GM18511 (cell line): Measurements from ENCODE around the gene LUC7L3.
"Not testable (repeated sequence)": the region's sequence is repeated elsewhere in the genome, so short reads cannot be mapped to it uniquely, and the experiment has no call there.

Source experiments
- ATAC-seq: cut with Tn5 transposase; IDR thresholded peaks from one replicate; pipeline ENCODE4 v1.9.1; 2021; ENCODE audit warnings: mild to moderate bottlenecking, moderate library complexity; ENCODE audit not compliant: unreplicated experiment

LUC7L3 gene, protein sequence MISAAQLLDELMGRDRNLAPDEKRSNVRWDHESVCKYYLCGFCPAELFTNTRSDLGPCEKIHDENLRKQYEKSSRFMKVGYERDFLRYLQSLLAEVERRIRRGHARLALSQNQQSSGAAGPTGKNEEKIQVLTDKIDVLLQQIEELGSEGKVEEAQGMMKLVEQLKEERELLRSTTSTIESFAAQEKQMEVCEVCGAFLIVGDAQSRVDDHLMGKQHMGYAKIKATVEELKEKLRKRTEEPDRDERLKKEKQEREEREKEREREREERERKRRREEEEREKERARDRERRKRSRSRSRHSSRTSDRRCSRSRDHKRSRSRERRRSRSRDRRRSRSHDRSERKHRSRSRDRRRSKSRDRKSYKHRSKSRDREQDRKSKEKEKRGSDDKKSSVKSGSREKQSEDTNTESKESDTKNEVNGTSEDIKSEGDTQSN

DNA sequence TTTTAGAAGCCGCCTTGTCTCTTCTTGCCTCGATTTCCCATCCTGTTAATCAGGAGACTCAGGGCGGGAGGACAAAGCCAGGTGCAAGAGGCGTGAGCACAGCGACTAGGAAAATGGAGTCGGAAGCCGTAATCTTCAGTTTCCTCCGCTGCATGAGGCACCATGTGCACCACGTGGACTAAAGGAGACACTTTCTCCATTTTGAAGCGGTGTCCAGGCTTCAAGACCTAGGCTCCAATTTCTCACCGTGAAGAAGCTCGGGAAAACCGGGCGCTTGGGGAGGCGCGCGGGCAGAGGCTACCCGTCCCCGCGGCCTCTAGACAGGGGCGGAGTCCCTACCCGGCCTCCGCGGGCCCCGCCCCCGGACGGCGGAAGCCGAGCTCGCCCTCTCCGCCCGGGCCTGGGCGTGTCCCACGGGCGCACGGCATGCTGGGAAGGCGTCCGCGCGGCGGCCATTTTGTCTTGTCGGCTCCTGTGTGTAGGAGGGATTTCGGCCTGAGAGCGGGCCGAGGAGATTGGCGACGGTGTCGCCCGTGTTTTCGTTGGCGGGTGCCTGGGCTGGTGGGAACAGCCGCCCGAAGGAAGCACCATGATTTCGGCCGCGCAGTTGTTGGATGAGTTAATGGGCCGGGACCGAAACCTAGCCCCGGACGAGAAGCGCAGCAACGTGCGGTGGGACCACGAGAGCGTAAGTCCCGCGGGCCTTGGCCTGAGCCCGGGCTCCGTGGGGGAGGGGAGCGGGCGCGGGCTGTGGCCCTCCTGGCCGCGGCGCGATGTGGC lies at the start of gene LUC7L3:
LUC7L3 (plus strand) TSS at position 460 of the 780 bp plus-strand sequence; CDS start at position 590, 130 bp downstream.
- peak; percentile 94 for ATAC-seq

DNA sequence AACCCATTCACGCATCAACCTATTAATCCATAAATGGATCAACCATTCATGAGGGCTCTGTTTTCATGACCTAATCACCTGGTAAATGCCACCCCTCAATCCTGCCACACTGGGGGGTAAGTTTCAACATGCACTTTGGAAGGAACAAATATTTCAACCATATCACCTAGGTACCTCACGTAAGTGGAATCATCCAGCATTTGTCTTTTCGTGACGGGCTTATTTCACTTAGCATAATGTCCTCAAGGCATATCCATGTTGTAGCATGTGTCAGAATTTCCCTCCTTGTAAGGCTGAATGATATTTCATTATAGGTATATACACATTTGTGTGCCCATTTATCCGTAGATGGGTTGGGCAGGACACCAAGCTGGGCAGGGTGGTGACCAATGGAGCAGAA lies 47.3 kb upstream of the LUC7L3 start:
- no peak for ATAC-seq

DNA sequence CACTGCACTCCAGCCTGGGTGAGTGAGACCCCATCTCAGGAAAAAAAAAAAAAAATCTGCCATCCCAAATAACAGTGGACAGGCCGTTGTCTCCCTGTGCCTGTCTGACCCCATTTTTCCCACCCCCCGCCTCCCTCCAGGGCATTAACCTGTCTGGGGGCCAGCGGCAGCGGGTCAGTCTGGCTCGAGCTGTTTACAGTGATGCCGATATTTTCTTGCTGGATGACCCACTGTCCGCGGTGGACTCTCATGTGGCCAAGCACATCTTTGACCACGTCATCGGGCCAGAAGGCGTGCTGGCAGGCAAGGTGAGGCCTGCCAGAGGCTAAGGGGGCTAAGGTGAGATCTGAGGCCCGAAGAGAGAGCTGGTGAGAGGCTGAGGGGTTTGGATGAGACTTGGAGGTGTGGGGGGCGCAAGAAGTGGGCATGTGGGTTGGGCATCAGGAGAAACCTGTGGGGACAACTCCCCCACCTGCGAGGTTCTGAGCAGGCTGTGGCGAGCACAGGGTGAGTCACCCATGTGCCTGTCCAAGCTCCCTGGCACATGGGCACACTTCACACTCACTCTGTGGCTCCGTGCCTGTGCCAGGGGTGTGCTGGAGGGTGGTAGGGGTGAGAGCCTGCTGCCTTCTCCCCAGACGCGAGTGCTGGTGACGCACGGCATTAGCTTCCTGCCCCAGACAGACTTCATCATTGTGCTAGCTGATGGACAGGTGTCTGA lies 46.4 kb upstream of the LUC7L3 start:
- ATAC-seq, result no peak

DNA sequence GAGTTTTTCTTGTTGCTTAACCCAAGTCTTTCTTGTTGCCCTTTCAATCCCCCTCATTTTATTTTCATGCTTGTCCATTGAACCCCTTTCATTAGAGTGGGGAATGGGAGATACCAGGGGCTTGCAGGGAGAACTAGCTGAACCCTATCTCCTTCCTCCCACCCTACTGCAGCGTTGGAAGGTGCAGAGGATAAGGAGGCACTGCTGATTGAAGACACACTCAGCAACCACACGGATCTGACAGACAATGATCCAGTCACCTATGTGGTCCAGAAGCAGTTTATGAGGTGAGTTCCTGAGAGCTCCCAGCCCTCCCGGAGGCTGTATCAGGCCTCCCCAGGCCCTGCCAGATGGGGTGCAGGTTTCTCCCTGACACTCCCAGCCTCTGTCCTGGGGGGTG lies 44.2 kb upstream of the LUC7L3 start:
- ATAC-seq, result no peak

DNA sequence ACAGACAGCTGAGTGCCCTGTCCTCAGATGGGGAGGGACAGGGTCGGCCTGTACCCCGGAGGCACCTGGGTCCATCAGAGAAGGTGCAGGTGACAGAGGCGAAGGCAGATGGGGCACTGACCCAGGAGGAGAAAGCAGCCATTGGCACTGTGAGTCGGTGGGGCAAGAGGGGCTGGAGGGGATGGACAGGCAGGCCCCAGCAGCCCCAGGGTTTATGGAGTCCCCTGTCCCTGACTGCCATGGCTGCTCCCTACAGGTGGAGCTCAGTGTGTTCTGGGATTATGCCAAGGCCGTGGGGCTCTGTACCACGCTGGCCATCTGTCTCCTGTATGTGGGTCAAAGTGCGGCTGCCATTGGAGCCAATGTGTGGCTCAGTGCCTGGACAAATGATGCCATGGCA lies 43.8 kb upstream of the LUC7L3 start:
- ATAC-seq, result no peak

DNA sequence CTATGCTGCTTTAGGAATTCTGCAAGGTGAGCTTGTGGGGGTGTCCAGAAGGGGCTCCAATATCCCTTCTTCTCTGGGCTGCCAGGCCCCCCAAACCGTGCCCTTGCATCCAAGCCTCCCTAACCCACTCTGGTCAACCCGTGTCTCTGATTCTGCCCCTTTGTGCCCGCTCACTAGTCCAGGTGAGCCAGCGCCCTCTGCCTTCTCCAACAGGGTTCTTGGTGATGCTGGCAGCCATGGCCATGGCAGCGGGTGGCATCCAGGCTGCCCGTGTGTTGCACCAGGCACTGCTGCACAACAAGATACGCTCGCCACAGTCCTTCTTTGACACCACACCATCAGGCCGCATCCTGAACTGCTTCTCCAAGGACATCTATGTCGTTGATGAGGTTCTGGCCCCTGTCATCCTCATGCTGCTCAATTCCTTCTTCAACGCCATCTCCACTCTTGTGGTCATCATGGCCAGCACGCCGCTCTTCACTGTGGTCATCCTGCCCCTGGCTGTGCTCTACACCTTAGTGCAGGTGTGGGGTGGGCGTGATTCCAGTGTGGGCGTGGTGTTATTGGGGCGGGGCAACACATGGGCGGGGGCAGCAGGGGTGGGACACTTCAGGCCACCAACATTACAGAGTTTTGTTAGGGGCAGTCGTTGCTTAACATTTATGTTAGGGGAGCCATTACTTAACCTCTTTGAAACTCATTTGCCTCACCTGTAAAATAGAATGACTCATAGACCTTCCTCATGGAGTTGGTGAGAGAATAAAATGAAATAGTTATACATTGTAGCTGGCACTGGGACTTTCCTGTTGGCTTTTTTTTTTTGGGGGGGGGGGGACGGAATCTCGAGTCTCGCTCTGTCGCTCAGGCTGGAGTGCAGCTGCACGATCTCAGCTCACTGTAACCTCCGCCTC lies 43.1 kb upstream of the LUC7L3 start:
- no peak for ATAC-seq

DNA sequence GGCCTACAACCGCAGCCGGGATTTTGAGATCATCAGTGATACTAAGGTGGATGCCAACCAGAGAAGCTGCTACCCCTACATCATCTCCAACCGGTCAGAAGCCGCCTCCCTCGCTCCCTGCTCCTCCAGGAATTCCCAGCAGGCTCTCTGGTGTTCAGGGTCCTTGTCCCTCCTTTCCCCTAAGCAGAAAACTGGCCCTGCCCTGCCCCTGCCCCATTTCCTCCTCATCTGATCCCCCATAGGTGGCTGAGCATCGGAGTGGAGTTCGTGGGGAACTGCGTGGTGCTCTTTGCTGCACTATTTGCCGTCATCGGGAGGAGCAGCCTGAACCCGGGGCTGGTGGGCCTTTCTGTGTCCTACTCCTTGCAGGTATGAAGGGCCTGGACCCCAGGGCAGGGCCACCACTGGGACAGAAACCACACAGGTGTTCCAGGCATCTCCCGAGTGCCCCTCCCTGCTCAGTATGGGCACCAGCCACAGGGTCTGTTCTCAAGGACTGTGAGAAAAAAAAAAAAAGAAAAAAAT lies 41.5 kb upstream of the LUC7L3 start:
- no peak for ATAC-seq

DNA sequence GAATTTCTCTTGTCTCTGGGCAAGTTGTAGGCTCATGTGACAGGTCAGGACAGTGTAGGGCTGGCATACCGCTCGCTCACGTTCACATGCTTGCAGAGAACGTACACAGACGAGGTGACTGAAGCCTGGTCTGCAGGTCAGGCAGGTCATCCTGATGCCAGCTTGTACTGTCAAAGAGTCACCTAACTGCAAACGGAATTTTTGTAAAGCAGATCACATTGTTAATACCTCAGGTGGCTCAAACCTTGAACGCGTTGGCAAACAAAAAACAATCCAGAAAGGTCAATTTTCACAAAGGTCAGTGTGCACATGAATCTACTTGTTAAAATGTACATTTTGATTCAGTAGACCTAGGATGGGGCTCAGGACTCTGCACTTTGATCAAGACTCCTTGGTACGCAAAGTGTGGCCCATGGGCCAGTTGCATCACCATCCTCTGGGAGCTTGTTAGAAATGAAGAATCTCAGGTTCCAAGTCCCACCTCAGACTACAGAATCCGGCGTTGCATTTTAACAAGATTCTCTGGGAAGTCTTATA lies 40.3 kb upstream of the LUC7L3 start:
- ATAC-seq, result no peak

DNA sequence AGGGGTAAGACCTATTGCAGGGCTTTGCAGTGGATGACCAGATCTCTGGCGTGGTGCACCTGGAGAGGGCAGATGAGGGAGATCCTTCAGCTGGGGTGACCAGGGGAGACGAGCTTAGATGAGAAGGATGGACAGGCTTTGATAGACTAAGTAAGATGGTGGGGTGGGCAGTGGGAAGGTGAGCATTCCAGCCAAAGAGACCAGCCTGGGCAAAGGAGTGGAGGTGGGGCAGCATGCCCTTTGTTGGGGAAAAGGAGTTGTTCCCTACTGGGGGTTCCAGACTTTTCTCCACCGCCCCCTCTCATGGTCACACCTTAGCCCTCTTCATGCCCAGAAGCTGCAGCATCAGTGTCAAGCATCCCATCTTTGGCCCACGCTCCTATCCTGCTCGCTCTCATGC lies 39.3 kb upstream of the LUC7L3 start:
- ATAC-seq, result no peak

DNA sequence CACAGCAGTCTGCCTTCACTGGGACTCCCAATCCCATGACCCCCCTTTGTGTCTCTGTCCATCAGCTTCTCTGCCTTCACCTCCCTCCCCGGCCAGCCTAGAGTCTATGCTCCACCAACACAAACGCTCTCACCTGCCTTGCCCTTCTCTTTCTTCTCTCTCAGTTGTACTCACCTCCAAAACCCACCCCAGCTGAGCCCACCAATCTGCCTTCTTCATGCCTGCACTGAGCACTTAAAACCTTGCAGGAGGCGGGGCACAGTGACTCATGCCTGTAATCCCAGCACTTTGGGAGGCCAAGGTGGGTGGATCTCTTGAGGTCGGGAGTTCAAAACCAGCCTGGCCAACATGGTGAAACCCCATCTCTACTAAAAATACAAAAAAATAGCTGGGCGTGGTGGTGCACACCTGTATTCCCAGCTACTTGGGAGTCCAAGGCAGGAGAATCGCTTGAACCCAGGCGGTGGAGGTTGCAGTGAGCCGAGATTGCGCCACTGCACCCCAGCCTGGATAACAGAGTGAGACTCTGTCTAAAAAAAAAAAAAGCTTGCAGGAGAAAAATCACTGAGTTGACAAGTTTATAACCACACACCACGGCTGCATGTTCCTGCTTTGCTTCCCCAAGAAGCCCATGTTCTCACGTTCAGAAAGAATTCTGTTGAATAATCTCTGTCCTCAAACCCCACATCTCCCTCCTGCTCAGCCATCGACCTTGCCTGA lies 38.7 kb upstream of the LUC7L3 start:
- ATAC-seq, result not testable (repeated sequence)

DNA sequence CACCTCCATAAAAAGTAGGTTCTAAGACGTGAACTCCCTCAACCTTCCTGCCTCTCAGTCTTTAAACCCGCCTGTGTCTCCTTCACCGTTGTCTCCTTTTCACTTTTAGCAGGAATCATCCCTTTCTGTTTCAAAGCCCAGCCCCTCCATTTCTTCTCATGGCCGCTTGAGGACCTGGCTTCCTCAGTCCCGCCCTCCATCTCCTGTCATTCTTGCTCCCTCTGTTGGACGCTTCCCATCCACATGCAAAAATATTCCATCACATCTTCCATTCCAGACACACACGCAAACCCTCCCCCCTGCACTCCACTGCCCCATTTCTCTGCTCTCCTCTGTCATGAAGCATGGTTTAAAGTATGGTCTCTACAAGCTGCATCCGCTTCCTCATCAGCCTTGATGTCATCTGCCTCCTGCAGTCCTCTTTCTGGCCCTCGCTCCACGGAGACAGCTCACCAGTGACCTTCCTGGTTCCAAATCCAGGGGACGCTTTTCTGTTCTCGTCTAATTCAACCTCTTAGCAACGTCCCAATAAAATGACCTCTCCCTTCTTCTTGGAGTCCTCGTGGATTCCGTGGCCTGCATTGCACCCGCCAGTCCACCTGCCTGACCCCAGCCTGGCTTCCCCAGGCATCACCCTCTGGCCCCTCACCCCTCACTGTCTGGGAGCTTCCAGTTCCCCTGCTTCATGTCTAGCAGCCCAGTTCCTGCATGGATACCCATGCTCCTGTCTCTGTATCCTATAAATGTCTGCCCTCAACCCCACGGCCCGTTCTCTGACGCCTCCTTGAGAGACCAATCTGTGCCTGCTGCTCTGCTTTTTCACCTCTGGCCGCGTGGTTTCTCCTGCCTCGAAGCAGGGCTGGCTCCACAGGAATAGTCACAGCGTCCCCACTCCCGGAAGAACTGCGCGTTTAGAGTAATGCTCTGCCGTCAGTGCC lies 37.9 kb upstream of the LUC7L3 start:
- ATAC-seq, result no peak

DNA sequence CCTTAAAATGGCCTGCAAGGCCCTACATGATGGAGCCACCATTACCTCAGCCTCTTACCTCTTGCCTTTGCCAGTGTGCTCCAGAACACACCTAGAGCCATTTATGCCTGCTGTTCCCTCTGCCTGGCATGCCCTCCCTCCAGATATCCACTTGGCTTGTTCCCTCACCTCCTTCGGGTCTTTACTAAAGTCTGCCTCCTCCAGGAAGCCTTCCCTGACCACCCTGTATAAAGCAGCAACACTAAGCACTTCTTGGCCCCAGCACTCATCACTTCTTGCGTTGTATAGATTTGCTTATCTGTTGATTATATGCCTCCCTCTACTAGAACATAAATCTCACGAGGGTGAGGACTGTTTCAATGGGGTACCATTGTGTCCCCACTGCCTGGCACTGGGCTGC lies 37.0 kb upstream of the LUC7L3 start:
- ATAC-seq, result no peak

DNA sequence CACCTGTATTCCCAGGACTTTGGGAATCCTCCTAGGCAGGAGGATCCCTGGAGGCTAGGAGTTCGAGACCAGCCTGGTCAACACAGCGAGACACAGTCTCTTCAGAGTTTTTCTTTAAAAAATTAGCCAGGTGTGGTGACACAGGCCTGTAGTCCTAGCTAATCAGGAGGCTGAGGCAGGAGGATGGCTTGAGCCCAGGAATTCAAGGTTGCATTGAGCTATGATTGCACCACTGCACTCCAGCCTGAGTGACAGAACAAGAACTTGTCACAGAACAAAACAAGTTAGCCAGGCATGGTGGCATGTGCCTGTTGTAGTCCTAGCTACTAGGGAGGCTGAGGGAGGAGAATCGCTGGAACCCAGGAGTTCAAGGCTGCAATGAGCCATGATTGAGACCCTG lies 36.5 kb upstream of the LUC7L3 start:
- ATAC-seq, result no peak

DNA sequence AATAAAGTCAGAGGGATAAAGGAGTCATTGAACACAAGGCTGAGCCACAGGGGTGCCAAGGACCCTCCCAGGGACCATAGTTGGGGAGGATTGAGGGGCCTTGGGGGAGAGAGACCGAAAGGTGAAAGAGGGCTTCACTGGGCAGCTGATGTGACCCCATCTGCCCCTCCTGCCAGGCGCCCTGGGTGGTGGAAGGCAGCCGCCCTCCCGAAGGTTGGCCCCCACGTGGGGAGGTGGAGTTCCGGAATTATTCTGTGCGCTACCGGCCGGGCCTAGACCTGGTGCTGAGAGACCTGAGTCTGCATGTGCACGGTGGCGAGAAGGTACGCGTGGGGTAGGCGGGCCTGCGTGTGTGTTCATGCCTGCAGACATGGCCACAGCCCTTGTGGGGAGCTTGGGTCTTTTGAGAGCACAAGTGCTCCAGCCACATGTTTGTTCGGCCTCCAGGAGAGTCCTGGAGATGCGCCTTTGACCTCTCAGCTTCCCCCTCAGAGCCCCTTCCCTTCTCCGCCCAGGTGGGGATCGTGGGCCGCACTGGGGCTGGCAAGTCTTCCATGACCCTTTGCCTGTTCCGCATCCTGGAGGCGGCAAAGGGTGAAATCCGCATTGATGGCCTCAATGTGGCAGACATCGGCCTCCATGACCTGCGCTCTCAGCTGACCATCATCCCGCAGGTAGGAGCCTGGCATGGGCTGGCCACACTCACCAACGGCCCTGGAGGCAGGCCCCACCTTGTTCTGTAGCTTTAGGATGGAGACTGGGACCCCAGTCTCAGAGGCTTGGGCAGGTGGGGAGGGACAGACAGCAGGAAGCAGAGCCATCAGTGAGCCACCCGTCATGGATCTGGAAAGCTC lies 35.7 kb upstream of the LUC7L3 start:
- no peak for ATAC-seq

DNA sequence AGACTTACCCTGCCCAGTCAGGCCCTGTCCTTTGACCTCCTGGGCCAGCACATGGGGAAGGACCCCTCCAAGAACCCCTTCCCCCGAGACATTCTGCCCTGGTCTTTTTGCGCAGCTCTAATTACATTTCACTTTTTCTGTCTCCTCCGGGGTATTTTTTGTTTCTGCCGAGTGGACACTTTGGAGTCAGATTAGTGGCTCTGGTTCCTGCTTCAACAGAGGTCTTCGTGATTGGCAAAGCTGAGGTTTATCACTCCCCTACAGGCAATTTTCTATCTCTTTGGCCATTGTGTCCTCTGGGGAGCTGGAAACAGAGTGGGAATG lies 35.2 kb upstream of the LUC7L3 start:
- no peak for ATAC-seq

DNA sequence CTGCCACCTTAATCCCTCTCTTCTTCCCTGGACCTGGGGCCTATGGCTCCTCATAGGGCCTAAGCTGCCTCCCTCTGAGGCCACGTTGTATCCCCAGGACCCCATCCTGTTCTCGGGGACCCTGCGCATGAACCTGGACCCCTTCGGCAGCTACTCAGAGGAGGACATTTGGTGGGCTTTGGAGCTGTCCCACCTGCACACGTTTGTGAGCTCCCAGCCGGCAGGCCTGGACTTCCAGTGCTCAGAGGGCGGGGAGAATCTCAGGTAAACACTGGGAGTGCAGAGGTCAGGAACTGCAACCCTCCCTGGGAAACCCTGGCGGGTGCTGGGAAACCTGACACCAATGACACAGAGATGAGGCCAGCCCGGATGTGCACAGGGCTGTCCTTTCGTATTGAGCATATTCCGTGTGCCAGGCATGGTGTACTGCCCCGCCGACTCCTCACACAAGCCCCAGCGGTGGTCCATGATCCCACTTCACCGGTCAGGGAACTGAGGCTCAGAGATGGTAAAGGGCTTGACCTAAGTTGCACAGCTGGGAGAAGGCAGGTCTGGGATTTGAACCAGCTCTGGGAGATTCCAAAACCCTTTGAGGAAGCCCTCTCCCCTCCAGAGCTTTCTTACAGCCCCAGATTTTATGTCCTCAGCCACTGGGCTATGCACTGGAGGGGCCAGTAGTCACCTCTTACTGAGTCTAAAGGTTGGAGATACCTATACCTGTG lies 34.6 kb upstream of the LUC7L3 start:
- no peak for ATAC-seq

DNA sequence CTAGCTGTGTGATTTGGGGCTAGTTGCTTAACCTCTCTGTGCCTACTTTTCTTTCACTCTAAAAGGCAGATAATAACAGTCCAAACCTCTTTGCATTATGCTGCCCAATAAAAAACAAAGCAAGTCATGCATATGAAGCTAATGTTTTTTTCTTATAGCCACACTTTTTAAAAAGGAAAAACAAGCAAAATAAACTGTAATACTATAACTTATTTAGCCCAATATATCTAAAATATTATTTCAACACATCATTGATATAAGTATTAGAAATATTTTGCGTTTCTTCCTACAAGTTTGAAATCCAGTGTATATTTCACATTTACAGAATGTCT lies 34.1 kb upstream of the LUC7L3 start:
- ATAC-seq, result no peak
